HEK293 (cell line): ENCODE measurements around the gene TMEM250.

ENCODE experiments used
- PATZ1 ChIP-seq: fragments of 450-650 bp; formaldehyde crosslinking; IDR thresholded peaks from 2 replicates; pipeline ENCODE4 v1.5.1; 2016; ENCODE audit warnings: missing biosample characterization, missing genetic modification characterization
- SALL2 ChIP-seq: fragments of 450-650 bp; formaldehyde crosslinking; IDR thresholded peaks from 2 replicates; pipeline ENCODE4 v1.5.0; 2017; ENCODE audit warnings: missing biosample characterization, mild to moderate bottlenecking, missing genetic modification characterization, borderline replicate concordance
- ZBTB1 ChIP-seq: fragments of 450-650 bp; formaldehyde crosslinking; IDR thresholded peaks from 2 replicates; pipeline ENCODE4 v1.5.1; 2016; ENCODE audit warnings: missing biosample characterization, missing genetic modification characterization
- ZBTB21 ChIP-seq: fragments of 450-650 bp; formaldehyde crosslinking; IDR thresholded peaks from 2 replicates; pipeline ENCODE4 v1.5.1; 2017; ENCODE audit warnings: missing biosample characterization, missing genetic modification characterization
- ZNF175 ChIP-seq: fragments of 450-650 bp; formaldehyde crosslinking; IDR thresholded peaks from 2 replicates; pipeline ENCODE4 v1.5.1; 2016; ENCODE audit warnings: missing biosample characterization, missing genetic modification characterization
- ZNF239 ChIP-seq: fragments of 450-650 bp; formaldehyde crosslinking; IDR thresholded peaks from 2 replicates; pipeline ENCODE4 v1.5.1; 2016; ENCODE audit warnings: missing biosample characterization, missing genetic modification characterization
- ZNF596 ChIP-seq: fragments of 450-650 bp; IDR thresholded peaks from 2 replicates; pipeline ENCODE4 v1.5.0; 2018; ENCODE audit warnings: missing biosample characterization, mild to moderate bottlenecking, missing genetic modification characterization, moderate library complexity
- ZNF624 ChIP-seq: fragments of 450-650 bp; formaldehyde crosslinking; IDR thresholded peaks from 2 replicates; pipeline ENCODE4 v1.5.1; 2017; ENCODE audit warnings: missing biosample characterization, missing genetic modification characterization
- ZNF776 ChIP-seq: fragments of 450-650 bp; formaldehyde crosslinking; IDR thresholded peaks from 2 replicates; pipeline ENCODE4 v1.5.0; 2017; ENCODE audit warnings: missing biosample characterization, missing genetic modification characterization, borderline replicate concordance
- ZNF830 ChIP-seq: fragments of 450-650 bp; IDR thresholded peaks from 2 replicates; pipeline ENCODE4 v1.5.0; 2018; ENCODE audit warnings: missing biosample characterization, missing genetic modification characterization, low read depth, mild to moderate bottlenecking, moderate library complexity
- TF ChIP-seq, protein P1 (sequence below): fragments of 450-650 bp; formaldehyde crosslinking; IDR thresholded peaks from 2 replicates; pipeline ENCODE4 v1.5.1; 2016; ENCODE audit warnings: missing biosample characterization, missing genetic modification characterization
- TF ChIP-seq, protein P2 (sequence below): fragments of 450-650 bp; formaldehyde crosslinking; IDR thresholded peaks from 2 replicates; pipeline ENCODE4 v1.5.1; 2016; ENCODE audit warnings: missing biosample characterization, missing genetic modification characterization
- TF ChIP-seq, protein P3 (sequence below): IDR thresholded peaks from 2 replicates; pipeline ENCODE4 v1.6.1; 2011; ENCODE audit warnings: mild to moderate bottlenecking, low read depth, low read length, borderline replicate concordance

- no peak for TF ChIP-seq ZNF776 (tag by site-specific recombination)
- TF ChIP-seq ZNF624 (tag by site-specific recombination) = no peak
- TF ChIP-seq, protein P1, sequence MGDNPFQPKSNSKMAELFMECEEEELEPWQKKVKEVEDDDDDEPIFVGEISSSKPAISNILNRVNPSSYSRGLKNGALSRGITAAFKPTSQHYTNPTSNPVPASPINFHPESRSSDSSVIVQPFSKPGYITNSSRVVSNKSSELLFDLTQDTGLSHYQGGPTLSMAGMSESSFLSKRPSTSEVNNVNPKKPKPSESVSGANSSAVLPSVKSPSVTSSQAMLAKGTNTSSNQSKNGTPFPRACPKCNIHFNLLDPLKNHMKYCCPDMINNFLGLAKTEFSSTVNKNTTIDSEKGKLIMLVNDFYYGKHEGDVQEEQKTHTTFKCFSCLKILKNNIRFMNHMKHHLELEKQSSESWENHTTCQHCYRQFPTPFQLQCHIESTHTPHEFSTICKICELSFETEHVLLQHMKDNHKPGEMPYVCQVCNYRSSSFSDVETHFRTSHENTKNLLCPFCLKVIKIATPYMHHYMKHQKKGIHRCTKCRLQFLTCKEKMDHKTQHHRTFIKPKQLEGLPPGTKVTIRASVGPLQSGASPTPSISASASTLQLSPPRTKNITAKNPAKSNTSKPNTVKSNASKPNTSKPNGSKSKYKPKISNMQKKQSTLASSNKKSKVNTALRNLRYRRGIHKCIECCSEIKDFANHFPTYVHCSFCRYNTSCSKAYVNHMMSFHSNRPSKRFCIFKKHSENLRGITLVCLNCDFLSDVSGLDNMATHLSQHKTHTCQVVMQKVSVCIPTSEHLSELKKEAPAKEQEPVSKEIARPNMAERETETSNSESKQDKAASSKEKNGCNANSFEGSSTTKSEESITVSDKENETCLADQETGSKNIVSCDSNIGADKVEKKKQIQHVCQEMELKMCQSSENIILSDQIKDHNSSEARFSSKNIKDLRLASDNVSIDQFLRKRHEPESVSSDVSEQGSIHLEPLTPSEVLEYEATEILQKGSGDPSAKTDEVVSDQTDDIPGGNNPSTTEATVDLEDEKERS (tag by site-specific recombination) = no peak
- TF ChIP-seq, protein P2, sequence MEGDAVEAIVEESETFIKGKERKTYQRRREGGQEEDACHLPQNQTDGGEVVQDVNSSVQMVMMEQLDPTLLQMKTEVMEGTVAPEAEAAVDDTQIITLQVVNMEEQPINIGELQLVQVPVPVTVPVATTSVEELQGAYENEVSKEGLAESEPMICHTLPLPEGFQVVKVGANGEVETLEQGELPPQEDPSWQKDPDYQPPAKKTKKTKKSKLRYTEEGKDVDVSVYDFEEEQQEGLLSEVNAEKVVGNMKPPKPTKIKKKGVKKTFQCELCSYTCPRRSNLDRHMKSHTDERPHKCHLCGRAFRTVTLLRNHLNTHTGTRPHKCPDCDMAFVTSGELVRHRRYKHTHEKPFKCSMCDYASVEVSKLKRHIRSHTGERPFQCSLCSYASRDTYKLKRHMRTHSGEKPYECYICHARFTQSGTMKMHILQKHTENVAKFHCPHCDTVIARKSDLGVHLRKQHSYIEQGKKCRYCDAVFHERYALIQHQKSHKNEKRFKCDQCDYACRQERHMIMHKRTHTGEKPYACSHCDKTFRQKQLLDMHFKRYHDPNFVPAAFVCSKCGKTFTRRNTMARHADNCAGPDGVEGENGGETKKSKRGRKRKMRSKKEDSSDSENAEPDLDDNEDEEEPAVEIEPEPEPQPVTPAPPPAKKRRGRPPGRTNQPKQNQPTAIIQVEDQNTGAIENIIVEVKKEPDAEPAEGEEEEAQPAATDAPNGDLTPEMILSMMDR (tag by site-specific recombination) = no peak
- TF ChIP-seq SALL2 (tag by site-specific recombination) = no peak
- TF ChIP-seq, protein P3, sequence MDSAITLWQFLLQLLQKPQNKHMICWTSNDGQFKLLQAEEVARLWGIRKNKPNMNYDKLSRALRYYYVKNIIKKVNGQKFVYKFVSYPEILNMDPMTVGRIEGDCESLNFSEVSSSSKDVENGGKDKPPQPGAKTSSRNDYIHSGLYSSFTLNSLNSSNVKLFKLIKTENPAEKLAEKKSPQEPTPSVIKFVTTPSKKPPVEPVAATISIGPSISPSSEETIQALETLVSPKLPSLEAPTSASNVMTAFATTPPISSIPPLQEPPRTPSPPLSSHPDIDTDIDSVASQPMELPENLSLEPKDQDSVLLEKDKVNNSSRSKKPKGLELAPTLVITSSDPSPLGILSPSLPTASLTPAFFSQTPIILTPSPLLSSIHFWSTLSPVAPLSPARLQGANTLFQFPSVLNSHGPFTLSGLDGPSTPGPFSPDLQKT = no peak
- TF ChIP-seq ZBTB1 (tag by site-specific recombination) = no peak
- TF ChIP-seq ZNF239 (tag by site-specific recombination) = no peak
- TF ChIP-seq ZNF830 = no peak
- TF ChIP-seq PATZ1 = no peak
- TF ChIP-seq ZNF175 = no peak
- no peak for TF ChIP-seq ZBTB21 (tag by site-specific recombination)
- TF ChIP-seq ZNF596 (tag by site-specific recombination) = no peak
These were observed 29.4 kb upstream of the TMEM250 start for GRCh38 chr9:136147890-136148714.
